22Rv1 (cell line): Measurements from ENCODE around the gene MYH6.

Experiments
- CTCF ChIP-seq: fragments of 450-650 bp; IDR thresholded peaks from 2 replicates; pipeline ENCODE4 v1.5.1; 2017; ENCODE audit warnings: mild to moderate bottlenecking
- ZFX ChIP-seq: fragments of 450-650 bp; IDR thresholded peaks from 2 replicates; pipeline ENCODE4 v1.6.1; 2017; ENCODE audit warnings: antibody characterized with exemption, borderline replicate concordance

DNA sequence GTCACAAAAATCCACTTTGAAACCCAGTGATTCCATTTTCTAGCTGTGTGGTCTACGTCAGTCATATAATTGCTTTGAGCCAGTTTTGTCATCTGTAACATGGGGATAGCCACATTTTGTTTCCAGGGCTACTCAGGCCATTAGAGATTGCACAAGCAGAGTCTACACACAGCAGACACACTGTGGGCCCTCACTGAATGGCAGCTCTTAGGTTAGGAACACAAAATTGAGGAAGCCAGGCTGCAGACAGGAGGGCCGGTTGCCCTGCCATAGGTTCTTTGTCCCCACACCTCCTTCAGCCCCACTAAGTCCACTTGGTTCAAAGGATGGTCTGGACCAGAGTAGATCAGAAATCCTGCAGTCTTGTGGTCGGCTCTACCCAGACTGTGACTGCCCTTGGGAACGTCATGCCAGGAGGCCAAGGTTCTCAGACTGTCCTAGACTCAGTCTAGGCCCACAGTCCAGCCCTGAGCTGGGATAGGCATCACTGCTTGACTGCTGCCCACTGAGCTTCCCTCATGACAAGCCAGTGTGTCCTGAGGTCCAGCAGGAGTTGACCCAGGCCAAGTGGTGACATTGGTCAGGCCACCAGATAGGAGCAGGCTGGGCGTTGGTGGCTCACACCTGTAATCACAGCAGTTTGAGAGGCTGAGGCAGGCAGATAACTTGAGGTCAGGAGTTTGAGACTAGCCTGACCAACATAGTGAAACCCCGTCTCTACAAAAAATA lies 31.2 kb upstream of the MYH6 start:
- TF ChIP-seq CTCF (no peak), ZFX (no peak)
